ENCODE measurements around the gene MYO15A. TPM values are rescaled to one million over a fixed set of nuclear protein-coding genes. Genes with fewer than 3 reads are reported as not detected.
"Not testable (repeated sequence)": the region's sequence is repeated elsewhere in the genome, so short reads cannot be mapped to it uniquely, and the experiment has no call there.

Gene MYO15A
- total RNA-seq, 1 donor from 2014 or later: 0.59 TPM

- DNase-seq: no peak
Measured at GRCh38 chr17:18185832-18186626, 77.5 kb downstream of the MYO15A start.

- peak; percentile 31 for DNase-seq
Measured at GRCh38 chr17:18186627-18186982, 78.0 kb downstream of the MYO15A start.

- no peak for DNase-seq
Measured at GRCh38 chr17:18187226-18187625, 78.7 kb downstream of the MYO15A start.

GRCh38 chr17:18187821-18188761, 79.5 kb downstream of the MYO15A start:
- no peak for DNase-seq

- no peak for DNase-seq
Measured at GRCh38 chr17:18190628-18191235, 82.2 kb downstream of the MYO15A start.

- DNase-seq: no peak
Measured at GRCh38 chr17:18191236-18191667, 82.7 kb downstream of the MYO15A start.

GRCh38 chr17:18191967-18192366, 83.4 kb downstream of the MYO15A start:
- DNase-seq: no peak

- DNase-seq: no peak
Measured at GRCh38 chr17:18194394-18194793, 85.8 kb downstream of the MYO15A start.

GRCh38 chr17:18194804-18195203, 86.2 kb downstream of the MYO15A start:
- no peak for DNase-seq

- DNase-seq: no peak
Measured at GRCh38 chr17:18195246-18195645, 86.7 kb downstream of the MYO15A start.

- no peak for DNase-seq
Measured at GRCh38 chr17:18197535-18198194, 89.1 kb downstream of the MYO15A start.

- DNase-seq: no peak
Measured at GRCh38 chr17:18198530-18198929, 90.0 kb downstream of the MYO15A start.

- no peak for DNase-seq
Measured at GRCh38 chr17:18201108-18201507, 92.6 kb downstream of the MYO15A start.

- DNase-seq: no peak
Measured at GRCh38 chr17:18203308-18203707, 94.8 kb downstream of the MYO15A start.

GRCh38 chr17:18205861-18206260, 97.3 kb downstream of the MYO15A start:
- no peak for DNase-seq

GRCh38 chr17:18206962-18207361, 98.4 kb downstream of the MYO15A start:
- DNase-seq: no peak

- DNase-seq: no peak
Measured at GRCh38 chr17:18208092-18208491, 99.5 kb downstream of the MYO15A start.

GRCh38 chr17:18213666-18214270, 105.2 kb downstream of the MYO15A start:
- DNase-seq: no peak

- not testable (repeated sequence) for DNase-seq
Measured at GRCh38 chr17:18216906-18217305, 108.3 kb downstream of the MYO15A start.

GRCh38 chr17:18217412-18218015, 109.0 kb downstream of the MYO15A start:
- no peak for DNase-seq

- no peak for DNase-seq
Measured at GRCh38 chr17:18218756-18219415, 110.3 kb downstream of the MYO15A start.

Measured in skin of body (tissue), 2 donors.